NK-92 (cell line): Measurements from ENCODE around the gene NEK10.
"Not testable (repeated sequence)": the region's sequence is repeated elsewhere in the genome, so short reads cannot be mapped to it uniquely, and the experiment has no call there.

Source experiments
- DNase-seq: peaks from one replicate; lab custom pipeline; 2025; ENCODE audit not compliant: unreplicated experiment; lab: John Stamatoyannopoulos, UW

Gene NEK10

DNA sequence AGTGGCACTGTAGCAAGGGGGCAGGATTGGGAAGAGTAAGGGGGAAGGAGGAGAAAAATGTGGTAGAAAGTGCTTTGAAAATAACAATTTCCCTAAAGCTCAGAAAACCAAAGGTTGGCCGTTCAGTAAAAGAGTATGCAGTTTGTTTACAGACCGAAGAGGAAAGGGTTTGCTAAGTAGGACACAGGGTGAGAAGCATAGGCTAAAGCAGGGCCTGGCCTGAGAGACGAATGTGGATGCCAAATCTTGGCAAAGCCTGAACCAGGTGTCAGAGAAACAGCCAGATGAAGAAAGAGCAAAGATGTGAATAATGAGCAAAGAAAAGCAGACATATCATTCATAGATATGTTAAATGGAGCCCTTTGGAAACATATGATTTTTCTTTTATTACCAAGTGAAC lies 17.1 kb downstream of the NEK10 start:
- no peak for DNase-seq

DNA sequence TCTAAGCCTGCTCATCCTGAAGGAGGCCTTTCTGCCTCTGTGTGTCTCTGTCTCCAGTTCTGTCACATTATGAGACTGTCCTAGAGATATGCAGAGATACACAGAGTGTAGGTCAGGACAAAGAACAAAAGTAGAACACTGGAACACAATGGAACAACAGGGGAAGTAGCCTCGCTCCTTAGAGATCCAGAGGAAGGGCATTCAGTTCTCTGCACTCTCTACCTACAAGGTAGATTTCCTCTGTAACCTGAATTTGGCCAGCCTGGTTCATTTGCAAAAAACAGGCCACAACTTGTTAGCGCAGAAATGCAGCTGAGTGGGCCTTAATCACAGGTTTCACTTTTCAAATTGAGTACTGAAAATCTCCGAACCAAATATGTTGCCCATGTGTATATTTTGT lies 19.4 kb downstream of the NEK10 start:
- DNase-seq = no peak

DNA sequence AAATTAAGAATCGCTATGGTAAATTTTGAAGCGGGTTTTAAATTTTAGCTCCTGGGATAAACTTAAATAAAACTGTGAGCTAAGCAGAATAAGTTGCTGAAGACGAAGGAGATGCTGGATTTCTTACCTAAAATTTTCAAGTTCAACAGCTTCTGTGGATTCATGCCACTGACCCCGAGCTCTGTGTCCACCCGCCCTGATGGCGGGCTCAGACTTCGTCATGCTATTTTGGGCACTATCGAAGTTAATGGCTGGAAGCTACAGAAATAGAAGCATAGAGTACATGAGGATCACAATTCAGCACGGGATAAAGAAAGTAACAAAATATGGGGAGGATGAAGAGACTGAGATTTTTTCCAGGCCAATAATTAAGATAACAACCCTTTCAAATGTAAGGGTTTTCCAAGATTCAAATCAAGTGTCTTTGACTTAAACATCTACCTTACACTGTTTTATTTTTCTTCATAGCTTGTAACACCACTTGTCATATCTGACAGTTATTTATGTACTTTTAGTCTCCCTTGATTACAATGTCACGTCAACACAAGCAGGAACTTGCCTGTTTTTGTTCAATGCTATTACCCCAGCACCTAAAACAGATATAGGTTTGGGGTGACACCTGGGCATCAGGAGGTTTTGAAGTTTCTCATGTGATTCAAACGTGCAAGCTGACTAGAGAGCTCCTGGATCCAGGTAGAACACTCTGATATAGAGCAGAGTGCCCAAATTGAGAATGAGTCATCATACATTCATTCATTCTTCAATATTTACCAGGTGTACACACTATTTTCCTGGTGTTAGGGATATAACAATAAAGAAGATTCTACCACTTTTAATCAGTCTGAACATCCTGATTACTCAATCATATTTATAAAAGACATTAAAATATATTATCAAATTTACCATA lies 23.0 kb downstream of the NEK10 start:
- no peak for DNase-seq

DNA sequence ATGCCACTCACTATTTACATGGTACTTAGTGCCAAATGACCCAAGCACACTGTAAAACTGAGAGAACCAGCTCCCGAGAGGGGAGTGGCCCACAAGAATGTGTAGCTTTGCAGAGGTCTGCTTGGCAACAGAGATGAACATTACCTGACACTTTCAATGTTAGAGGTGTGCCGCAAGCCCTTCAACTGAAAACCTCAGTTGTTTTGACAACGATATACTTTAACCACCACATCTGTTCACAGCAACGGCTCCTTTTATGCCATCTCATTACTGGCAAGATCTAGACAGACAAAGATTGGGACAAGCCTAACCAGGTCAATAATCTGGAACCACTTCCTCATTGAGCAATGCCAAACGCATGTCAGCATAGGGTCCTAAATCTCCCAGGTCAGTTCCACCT lies 23.7 kb downstream of the NEK10 start:
- DNase-seq = no peak

DNA sequence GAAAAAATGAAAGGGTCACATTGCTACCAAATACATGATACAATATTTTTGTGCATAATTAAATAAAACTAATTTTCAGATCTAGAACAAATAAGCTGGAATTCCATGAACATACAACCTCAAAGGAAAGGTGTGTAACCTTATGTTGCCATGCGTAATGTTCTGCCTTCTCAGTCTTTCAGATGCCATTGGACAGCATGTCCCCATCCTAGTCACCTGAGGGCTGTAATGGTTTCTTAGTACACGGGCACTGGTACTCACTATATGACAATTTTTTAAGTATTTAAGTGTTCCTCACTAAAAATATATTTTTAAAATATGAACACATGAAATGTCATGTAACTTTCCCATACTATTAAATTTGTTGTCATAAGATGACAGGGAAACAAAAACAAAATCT lies 24.1 kb downstream of the NEK10 start:
- DNase-seq = no peak

DNA sequence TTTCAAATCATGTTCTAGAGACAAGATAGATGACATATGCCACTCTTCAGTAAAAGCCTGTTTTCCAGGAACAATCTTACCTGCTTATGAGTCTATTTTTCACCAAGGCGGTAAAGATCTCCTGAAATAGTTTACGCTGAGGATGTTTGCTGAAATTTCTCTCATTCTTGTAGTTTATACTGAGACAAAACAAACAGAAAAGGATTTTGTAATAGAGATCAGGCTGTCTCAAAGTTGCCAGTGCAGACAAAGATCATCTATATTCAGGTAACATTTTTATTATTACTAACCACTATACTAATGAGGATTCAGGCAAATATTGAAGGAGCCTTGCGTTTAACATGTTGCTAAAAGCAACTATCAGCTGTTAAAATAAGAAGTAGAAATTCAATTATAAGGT lies 25.0 kb downstream of the NEK10 start:
- no peak for DNase-seq

DNA sequence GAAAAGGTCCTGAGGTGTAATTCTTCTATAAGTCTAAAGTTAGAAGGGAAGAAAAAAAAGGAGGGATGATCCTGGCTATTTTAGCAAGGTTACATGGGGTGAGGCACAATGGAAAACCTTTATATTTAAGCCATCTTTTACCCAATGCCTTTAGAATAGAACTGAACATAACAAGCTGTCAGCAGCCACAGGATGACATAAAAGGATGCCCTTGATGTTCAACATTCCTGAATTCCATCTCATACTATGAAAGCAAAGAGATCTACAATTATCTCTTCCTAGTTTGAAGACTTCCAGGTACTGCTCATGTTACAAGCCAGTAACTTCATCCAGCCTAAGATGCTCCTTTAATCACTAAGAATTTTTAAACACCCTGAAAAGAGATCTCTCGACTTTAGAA lies 26.9 kb downstream of the NEK10 start:
- no peak for DNase-seq

DNA sequence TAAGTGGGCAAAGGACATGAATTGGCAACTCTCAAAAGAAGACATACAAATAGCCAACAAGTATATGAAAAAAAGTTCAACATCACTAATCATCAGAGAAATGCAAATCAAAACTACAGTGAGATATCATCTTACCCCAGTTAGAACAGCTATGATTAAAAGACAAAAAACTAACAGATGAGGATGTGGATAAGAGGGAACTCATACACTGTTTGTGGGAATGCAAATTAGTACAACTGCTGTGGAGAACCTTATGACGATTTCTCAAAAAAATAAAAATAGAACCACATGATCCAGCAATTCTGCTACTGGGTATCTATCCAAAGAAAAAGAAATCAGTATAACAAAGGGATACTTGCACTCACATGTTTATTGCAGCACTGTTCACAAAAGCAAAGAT lies 28.6 kb downstream of the NEK10 start:
- no peak for DNase-seq

DNA sequence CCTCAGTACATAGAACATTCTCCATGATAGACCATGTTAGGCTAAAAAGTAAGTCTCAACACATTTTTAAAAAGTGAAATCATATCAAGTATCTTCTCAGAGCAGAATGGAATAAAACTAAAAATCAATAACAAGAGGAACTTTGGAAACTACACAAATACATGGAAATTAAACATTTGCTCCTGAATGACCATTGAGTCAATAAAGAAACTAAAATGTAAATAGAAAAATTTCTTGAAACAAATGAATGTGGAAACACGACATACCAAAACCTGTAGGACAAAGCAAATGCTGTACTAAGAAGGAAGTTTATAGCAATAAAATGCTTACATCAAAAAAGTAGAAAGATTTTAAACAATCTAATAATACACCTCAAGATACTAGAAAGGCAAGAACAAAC lies 33.6 kb downstream of the NEK10 start:
- no peak for DNase-seq

DNA sequence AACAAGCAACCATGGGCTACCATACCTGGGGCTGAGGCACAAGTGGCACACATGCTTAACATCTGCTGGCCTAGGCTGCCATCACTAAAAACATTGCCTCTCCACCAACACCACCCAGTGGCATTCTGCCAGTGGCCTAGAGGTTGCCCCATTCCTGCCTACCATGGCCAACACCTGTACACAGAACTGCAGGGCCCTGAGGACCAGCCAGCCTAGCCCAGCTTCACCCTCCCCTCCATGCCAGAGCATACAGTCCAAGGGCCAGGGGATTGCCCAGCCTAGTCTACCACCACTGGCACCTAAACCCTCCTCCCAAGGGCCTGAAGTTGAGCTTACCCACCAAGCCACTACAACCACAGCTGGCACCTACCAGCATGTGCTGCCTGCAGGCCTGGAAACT lies 35.3 kb downstream of the NEK10 start:
- DNase-seq = no peak

DNA sequence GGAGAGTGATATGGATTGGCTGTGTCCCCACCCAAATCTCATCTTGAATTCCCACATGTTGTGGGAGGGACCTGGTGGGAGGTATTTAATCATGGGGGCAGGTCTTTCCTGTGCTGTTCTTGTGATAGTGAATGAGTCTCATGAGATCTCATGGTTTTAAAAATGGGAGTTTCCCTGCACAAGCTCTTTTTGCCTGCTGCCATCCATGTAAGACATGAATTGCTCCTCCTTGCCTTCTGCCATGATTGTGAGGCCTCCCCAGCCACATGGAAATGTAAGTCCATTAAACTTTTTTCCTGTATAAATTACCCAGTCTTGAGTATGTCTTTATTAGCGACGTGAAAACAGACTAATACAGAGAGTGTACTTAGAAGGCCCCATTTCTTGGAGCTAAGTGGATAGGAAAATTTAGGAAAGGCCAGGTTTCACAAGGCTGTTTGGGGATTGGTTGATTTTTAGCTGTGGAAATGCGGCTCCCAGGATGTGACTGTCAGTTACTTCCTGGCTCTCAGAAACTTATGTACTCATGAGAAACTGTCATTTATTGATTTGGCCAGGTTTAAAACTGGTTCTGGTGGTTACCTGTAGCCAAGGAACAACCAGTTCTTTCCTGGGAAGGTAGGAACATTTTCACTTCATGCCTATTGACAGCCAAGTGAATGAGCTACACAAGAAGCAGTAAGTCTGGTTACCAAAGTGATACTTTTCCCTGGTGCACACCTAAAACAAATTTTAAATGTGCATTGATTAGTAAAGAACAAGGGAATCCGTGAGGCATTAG lies 40.0 kb downstream of the NEK10 start:
- DNase-seq = not testable (repeated sequence)

DNA sequence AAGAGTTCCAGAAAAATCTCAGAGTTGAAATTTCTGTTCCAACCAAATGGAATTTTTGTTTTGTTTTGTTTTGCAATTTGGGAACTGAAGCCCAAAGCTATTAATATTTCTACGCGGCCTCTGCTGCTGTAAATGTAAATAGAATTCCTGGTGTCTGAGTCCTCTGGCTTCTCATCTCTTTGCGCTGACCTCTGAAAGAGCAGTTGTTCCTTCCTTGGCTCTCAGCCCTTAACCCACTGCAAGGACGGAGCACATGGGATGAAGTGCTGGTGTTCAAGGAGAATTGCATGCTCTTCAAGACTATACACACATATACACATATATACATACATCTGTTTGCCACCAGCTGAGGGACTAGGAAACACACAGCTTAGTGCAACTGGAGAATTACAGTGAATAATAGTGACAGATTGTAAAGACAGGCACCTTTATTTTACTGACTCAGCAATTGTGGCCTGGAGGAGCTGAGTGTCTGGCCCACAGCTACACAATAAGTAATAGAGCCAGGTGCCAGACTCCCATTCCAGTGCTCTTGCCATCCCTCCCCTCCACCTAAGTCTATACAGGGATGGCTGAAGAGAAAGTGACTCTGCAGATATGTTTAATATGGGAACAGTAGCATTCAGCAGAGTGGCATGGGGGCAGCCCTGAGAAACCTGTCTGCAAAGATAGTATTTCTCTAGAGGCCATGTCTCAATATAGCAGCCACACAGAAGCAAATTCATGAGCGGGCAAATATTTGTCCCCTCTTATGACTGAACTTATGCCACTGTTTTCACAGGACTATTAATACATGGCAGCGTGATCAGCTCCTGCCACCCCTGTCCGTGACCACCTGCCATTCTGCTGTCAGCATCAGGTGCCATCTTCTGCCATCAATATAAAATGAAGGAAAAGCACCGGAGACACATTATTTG lies 42.3 kb downstream of the NEK10 start:
- DNase-seq = no peak

DNA sequence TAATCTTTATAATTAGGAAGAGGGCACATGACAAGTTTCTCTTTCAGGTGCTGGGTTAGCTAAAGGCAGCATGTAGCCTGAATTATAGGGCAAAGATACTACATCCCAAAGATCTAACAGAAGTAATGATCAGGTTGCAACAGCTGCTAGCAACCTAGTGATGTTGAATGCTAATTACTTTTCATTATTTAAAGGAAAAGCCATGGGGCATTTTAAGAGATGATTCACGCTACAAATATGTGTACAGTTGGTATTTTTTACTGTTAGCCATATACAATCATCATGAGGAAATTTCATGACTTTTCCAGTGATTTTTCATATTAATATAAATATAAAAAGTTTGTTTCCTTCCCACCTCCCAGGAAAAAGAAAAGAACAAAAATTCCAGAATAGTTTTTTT lies 43.0 kb downstream of the NEK10 start:
- no peak for DNase-seq

DNA sequence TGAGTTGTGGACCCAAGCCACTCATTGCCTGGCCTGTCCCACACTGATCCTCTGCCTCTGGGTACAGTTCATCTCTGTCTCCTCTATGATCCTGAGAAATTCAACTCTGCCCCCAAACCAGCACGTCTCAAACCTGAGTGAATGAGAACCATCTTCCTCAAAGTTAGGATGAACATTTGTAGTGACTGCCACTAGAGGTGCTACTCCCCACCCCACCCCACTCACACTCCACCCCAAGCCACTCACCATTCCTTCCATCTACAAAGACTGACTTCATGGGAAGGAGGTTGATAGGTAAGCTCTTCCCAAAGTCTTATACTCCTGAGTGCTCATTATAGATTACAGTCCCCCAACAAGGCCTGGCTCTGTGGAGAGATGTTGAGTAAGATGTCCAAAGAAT lies 43.8 kb downstream of the NEK10 start:
- DNase-seq = no peak

DNA sequence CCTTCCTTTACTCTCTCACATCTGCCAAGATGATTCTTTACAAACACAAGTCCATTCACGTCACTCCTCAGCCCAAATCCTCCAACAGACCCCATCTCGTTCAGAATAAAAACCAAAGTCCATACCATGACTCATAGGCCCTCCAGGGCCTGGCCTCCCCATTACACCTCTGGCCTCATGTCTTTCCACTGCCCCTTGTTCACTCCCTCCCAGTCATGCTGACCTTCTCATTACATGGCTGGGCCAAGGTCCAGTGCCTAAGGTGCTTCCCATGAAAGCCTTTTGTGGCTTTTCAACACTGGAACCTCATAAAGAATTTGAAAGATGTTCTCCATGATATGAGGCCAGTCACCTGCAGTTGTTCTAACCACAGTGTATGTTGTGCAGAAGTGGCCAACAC lies 44.5 kb downstream of the NEK10 start:
- no peak for DNase-seq

DNA sequence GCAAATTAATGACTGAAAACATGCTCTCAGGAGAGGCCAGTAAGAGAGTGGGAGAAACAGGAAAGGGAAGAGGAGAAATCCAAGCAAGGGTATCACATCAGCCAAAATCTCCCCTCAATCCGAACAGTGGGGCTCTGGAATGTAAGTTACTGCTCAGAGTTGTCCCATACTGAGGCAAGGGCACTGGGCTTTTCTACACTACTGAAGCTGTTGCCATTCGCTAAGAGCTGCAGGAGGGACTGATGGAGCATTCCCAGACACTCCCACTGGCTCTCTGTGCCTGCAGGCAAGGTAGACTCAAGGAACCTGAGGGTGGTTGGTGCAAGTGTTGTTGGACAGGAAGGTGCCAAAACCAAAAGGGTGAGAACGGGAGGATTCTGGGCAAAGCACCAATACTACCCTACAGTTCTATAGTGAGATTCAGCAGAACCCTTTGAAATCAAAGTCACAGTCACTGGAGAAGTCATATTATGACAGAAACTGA lies 46.1 kb downstream of the NEK10 start:
- no peak for DNase-seq

DNA sequence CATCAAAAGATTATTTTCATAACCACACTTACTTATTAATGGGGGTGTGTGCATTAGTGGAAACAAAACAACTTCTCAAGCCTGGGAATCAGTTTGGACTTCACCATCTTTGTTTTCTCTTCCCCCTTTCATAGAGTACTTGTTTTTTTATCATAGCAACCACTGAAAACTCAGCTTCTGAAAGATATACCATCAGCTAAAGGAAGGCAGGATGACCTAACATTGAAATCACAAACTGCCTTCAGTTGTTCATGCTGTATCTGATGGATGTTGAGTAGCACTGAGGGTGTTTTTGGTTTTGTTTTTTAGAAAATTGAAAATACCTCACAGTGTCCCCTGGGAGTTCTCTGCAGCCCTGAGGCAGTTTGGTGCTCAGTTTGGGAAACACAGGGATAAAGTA lies 46.5 kb downstream of the NEK10 start:
- no peak for DNase-seq

DNA sequence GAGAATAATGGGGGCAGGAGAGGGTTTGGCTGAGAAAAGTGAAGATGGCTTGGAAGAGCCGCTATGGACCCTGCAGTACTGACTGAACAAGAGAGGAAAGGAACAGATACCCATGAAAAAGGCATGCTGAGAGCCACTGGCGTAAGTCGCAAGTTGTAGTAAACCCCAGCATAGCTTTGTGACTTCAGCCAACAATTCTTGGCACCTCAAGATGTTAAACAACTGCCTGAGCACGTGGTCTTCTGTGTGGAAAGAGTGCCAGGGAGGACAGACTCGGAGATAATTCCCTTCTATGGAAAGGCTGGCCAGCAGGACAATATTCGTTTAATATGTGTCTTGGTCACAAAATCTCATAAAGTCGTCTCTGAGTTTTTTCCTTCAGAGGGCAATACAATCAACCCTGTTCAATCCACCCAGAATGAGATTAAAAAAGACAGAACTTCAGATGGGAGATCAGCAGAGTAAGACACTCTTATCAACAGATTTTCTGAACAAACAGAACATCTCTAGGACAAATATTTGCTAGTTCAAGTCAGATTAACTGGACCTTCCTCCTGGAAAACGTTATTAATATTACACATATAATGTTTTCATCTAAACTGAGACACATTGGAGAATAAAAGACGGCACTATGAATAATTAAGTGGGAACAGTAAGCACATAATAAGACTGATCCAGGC lies 49.2 kb downstream of the NEK10 start:
- DNase-seq = no peak

DNA sequence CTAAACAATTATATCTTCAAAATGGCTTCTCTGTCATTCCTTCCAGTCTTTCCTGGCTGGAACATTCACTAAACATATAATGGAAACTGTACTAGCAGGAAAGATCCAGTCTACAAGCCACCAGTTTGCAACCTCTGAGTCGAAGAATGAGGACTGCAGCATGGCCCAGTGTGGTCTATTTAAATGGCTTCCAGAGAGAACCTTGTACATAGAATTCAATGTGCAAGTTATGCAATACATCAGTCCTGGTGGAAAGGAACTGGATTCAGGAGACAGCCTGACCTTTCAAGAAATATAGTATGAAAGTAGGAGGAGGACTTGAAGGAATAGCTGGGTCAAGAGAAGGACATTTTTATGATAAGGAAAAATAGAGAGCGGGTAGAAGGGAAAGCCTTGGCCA lies 49.9 kb downstream of the NEK10 start:
- no peak for DNase-seq

DNA sequence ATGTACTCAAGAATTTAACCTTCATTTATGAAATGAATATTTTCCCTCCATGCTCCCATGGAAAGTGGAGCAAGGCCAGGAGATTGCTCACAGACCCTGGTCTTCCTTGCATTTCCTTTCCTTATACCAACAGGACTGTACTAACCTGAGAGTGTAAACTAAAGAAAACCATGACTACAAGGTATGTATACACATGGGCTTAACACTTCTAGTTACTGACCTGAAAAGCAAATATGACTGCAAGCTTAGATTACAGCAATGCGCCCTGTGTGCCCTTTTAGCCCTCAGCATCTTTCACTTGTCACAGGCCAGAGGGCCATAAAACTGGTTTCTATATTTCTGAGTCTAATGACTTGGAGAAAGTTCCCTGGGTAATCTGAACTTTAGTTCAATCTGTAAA lies 52.1 kb downstream of the NEK10 start:
- DNase-seq = no peak

DNA sequence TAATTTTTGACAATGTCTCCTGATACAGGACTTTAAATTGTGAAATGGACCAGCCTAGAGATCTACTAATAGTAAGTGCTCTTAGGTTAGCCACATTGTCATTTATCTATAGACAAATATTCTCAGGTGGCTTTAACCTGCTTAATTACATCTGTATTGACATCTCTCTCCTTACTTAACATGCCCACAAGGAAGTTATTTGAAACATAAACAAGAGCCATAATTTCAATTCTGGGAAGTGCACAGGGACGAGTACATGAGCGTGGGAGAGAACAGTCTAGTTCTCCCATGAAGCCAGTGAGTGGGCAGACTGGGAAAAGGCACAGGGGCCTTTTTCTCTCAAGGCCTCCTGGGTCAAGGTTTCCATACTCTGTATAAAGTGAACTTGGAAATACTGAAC lies 54.2 kb downstream of the NEK10 start:
- no peak for DNase-seq
